GM19324 (cell line): ENCODE results near the gene SFMBT2.

Experiments
- ATAC-seq: cut with Tn5 transposase; IDR thresholded peaks from one replicate; pipeline ENCODE4 v1.9.1; 2021; ENCODE audit warnings: mild to moderate bottlenecking, moderate library complexity; ENCODE audit not compliant: unreplicated experiment, low FRiP score

Gene SFMBT2

DNA sequence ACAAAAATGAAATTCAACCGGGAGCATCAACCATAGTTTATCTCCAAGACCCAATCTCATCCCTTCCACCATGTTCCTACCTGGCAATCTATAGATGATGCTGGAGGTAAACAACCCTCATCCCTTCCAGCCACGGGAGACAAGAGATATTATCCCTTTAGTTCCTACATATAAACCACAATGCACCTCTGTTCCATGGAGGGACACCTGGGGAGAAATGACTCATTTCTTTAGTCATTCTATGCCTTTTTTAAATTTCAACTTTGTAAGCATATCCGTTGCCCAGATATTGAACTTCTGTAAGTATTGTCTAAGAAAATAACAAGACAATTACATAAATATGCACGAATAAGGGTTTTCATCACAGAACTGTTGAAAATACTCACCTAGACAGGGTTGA, 15.5 kb upstream of the SFMBT2 start:
- no peak for ATAC-seq

DNA sequence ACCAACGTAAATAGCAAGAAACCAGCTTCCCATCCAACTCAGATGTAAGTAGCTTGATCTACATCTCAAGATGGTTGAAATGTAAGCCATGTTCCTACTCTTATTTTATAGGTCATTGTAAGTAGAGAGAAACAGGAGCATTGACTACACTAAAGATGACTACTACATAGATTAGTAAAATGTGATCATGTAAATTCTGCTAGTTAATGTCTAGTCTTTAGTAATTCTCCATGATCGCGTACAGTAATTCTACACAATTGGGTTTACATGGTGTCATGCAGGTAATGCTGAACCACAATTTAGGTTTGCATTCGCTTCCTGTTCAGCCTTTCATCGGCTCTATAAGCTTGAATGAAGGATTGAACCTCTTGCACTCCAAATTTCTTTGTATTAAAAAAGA, 14.9 kb upstream of the SFMBT2 start:
- ATAC-seq, result no peak

DNA sequence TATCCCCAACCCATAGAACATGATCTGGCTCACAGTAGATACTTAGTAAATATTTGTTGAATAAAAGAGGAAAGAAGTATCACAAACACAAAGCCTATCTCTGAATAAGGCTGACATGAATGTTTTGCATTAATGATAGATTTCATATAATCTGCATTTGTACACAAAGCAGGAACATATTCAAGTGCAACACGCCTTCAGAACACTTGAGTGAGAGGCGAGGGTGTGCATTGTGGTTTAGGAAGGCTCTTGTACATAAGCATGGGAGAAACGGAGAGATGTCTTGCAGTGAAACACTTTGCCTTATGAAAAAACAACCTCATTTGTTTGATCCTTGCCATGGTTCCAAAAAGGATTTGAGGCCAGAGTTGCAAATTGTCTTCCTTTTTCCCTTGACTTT, 14.1 kb upstream of the SFMBT2 start:
- no peak for ATAC-seq

DNA sequence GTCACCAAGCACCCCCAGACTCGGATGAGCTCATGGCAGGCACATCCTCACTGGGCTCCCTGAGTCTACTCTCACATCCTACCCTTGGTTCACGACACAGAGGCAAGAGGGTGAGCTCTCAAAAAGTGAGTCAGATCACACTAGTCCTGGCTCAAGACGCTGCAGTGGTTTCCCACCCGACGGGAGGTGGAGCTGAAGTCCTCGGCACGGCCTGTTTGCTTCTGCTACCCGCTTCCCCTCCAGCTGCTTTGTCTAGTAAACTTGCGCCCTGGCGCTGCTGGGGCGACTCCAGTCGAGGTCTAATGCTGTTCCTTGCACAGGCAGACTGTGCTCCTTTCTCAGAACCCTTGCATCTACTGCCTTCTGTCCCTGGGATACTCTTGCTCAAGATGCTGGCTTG, 13.5 kb upstream of the SFMBT2 start:
- ATAC-seq, result no peak

DNA sequence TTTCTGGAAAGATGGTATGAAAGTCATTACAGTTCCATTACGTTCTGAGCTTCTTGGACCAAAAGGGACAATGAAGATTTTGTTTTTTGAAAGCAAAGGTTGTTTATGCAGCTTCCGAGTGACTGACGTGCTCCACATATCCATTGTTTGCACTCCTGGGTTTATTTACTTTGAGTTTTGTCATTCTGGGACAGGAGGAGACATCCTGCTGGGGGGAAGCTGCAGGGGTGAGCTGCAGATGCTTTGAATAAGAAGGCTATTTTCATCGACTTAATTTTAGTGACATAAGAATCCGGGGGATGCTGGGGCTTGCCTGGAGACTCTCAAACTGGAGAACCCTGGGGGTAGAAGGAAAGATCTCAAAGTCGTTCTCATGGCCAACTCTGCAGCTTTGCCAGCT, 12.7 kb upstream of the SFMBT2 start:
- no peak for ATAC-seq

DNA sequence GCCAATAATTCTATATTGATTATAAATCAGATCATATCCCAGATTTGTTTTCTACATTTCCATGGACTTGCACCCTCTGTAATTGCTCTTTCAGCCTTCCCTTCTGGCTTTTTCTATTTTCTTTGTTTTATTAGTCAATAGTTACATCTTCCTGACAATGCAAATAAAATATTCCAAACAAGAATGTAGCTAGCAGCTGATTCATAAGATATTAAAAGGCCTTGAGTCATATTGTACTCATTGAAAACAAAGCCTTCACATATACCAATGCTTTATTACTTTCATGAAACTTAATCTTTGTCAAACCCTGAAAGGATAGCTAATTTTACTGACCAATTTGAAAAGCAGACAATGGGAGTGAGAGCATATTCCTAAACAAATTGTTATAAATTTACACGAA, 10.7 kb upstream of the SFMBT2 start:
- no peak for ATAC-seq

DNA sequence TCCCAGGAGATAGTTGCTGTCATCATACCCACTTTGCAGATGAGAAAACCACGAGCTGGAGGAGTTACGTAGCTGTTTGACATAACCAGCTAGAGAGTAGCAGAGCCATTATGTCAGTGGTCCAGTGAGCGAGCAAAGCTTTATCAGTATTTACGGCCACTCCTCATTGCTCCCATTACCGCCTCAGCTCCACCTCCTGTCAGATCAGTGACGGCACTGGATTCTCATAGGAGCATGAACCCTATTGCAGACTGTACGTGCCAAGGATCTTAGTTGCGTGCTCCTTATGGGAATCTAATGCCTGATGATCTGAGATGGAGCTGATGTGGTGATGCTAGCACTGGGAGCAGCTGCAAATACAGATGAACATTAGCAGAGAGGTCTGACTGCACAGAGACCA, 9.2 kb upstream of the SFMBT2 start:
- ATAC-seq, result no peak

DNA sequence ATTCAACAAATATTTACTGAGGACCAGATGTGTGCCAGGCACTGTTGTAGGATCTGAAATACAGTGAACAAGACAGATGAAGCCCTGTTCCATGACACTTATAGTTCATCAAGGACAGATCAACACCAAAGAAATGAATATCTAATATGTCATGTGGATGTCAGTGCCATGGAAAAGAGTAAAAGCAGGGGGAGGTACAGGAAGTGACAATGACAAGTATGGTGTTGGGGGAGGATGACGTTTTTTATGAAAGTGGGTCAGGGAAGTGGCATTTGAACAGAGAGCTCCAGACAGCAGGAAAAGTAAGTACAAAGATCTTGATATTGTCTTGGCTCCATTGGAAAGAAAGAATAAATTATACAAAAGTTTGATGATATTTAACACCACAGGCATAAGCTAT, 7.0 kb upstream of the SFMBT2 start:
- ATAC-seq, result no peak

DNA sequence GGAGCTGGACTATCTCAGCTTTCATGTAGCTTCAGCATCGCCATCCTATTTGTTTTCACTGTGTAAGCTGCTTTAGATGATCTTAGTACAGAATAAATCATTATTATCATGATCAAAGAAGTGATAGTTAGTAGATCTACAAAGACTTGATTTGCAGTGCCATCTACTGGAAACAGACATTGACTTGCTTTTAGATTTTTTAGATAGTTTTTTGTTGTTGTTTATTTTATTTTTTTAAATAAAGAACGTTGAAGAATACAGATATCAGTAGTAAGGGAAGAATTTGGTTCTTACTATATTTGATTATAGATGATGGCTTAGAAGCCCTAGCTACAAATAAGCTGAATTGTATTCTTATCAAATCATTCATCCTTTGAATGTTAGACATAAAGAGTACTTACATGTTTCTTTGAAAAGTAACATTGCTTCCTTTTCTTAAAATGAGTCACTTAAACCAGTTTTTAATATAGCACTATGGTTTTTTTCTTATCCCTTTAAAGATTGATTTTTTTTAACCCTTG, 6.3 kb upstream of the SFMBT2 start:
- ATAC-seq, result no peak

DNA sequence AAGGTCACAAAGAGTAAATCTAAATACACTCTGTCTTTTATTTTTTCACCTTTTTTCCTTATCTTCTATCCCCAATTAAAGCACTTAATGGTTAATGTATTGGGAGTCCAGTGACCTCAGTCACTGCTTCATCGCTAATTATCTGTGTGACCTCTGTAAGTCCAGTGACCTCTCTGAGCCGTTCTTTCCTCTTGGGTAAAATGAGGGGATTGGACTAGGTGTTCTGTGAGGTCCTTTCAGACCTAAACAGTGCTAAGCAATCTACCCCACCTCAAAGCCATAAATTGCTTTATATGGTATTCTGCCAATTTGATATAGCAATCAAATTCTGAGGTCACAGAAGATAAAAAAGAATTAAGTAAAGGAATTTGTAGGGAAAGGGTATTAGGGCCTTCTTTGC, 3.9 kb upstream of the SFMBT2 start:
- ATAC-seq, result no peak

DNA sequence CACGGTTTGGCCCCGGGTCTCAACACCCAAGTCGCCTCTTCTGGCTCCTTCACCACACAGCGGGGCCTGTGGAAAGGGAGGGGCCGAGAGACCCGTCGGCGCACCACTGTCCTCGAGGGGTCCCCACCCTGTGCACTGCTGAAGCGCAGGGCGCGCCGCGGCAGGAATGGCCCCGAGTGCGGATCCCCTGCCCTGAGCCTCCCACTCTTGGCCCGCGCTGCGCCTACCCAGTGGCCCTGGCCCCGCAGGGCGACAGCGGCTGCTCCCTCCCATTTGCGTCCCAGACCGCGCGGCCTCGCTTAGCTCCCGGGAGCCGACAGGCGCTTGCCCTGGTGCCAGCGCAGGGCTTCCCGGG, 2.1 kb upstream of the SFMBT2 start:
- ATAC-seq, result no peak

DNA sequence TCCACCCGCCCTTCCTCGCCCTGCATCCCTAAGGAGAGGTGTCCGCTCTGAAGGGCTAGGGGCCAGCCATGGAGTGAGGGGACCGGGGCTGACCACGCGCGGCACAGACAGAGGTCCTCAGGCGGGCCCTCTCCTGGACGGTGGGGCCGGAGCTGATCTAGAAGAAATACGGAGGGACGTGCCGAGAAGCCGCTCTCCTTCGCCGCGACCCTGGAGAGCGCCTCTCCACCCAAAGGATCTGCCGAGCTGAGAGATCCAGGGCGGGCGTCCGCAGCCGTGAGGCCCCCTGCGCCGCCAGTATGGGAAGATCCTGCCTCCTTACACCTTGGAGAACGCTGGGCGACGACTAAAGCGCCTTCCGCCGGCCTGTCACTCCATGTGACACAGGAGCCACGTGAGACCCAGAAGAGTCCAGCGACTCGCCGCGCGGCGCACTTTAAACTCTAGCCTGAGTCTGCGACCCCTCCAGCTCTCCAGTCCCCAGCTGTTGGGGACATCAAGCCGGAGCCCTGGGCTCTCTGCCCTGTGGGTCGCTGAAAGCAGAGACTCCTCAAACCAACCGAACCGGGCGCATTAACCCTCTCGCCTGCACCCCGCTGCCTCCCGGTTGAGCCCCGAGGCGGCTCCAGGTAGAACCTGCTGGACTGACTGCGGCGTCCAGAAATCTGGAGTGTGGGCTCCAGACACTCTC, 1.5 kb upstream of the SFMBT2 start:
- ATAC-seq, result no peak

DNA sequence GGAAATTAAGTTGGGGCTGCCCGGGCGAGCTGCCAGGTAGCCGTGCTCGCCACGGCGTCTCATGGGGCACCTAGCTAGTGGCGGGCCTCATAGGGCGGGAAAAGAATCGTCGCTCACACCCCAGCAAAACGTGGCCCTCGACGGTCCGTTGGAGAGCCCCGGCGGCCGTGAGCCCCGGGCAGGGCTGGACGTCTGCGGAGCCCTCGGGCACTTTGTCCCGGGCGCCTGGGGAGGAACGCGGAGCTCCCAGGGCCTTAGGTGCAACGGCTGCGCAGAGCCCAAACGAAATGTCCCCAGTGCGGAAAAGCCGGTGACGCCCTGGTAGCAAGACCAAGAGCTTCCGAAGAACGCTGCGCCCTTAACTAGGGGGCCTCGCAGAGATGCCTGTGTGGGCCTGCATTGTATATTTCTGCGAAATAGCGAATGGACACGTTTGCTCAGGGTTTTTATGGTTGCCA, 866 bp upstream of the SFMBT2 start:
- ATAC-seq, result no peak

DNA sequence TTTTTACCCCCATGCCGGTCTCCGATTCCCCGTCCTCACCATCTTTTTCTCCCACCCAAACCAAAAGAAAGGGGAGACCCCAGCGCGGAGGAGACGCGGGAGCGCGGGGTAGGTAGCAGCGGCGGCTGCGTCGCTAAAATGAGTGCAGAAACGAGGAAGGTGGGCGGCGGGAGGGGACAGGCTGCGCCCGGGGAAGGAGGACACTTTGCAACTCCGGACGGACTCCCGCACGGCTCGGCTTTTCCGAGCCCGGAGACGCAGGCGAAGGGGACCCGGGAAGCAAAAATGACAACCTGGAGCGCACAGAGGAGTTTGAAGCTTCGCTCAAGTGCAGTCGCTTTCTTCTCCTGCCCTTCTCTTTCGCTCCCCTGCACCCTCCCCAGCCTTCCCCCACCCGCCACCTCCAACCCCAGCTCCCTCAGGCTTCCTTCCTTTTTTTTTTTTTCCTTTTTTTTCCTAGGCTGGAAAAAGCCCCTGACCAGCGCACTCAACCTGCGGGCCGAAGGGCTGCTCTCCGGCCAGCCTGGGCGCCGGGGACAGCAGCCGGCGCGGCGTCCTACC, 453 bp downstream of the SFMBT2 start:
- no peak for ATAC-seq

DNA sequence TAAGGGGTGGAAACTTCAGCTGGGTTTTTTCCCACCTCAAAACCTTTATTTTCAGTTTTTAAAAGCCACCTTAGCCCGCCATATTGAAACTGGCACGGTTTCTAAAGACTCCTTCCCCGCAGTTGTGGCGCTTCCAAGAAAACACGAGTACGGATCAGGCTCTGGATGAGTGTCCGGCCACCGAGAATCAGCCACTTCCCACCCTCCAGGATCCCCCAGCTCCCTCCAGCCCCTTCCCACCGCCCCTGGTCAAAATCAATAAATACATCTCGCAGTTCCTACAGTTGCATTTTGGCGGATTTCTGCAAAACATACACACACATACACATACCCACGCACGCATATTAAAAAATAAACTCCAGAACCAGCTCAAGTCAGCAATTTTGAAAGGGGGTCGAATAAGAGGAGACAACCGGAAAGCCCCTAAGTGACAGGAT, 1.1 kb downstream of the SFMBT2 start:
- peak; percentile 17 for ATAC-seq

DNA sequence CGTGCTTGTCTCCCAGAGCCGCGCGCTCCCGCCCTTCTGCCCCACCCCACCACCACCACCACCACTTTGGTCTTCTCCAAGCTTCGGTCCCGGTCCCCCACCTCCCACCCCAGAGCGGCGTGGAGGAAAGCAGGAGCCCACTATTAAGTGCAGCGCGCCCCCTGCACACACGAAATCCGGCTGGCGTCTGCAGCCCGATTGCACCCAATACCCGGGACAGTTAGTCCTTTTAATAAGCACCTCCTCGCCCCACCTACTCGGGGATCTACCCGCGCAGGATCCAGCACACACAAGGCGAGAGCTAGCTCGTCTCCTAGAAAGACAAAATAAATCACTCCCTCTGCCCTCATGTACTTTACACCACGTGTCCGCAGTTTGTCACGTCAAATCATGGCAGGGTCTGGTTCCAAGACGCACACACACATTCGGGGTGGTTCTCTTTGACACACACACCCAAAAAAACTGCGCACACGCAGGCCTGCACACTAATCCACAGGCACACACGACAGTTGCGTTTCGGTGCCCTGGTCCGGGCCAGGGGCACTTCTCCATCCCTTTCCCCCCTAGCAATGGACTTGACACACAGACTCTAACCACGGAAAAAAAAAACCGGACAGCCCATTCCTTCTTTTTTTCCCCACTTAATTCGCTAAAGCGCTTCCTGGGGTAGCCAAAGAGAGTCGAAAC, 1.6 kb downstream of the SFMBT2 start:
- ATAC-seq, result peak; percentile 22

DNA sequence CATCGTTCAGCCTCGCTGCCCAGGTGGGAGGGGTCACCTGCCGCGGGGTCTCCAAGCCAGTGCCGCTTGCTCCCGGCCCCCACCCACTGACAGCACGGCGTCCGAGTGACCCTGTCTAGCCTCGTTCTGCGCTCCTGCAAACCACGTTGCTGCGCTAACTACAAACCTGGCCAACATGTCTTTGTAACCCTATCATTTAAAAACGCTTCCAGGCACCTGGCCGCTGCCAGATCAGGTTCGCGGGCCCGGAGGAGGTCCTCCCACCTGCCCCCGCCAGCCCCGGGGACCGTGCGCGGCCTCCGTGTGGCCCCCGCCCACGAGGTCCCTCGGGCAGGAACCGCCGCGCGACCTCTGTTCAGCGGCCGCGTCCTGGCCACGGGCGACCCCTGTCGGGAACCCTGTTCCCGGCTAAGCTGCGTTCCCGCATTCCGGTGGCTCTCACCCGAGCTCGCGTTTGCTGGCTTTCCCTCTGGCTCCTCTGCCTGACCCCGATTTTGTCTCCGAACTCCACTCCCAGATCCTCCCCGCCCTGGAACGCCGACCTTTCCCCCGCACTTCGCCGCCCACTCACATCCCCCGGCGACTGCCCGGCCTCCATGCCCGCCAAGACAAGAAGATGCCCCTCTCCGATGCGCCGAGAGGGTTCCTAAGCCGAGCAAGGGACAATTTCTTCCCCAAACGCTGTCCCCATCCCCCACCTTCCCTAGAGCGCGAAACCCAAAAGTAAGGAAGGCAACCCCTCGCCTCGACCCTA, 2.4 kb downstream of the SFMBT2 start:
- peak; percentile 31 for ATAC-seq

DNA sequence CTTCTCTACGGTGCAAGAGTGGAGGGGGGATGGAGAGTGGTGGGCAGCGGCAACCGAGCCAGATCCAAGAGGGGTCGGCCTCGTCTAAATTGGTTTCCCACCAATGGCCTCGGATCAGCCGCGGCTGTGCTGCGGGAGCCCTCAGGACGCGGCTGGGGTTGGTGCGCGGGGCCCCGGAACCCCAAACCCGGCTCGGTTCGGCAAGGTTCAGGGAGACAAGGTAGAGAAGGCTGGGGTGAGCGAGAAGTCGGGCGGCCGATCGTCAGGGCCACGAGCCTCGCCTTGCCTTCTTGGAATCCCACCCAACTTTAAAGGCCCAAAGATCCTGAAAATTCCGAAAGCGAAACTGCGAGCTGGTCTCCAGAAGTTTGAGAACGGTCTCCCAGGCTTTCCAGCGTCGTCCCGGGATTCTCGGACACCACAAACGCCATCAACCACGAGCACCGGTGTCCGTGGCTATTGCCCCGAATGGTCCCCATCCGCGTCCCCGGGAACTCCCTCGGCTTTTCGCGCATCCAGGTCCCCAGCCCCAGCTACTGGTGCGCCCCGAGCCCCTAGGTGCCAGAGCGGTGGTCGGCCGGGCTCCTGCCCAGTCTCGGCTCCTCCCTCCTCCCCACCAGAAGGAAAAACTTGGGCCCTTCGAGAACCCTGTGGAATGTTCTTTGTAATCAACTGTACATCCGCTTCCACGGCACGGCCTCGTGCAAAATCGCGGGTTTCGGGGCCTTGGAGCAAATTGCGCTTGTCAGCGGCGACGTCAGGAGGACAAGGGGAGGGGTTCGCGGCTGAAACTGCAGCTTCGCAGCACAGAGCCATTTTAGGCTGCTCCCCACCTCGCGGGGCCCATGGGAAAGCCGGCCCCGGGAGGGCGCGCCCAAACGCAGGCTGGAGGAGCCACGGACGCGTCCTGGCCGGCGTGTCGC, 3.2 kb downstream of the SFMBT2 start:
- ATAC-seq, result peak; percentile 6

DNA sequence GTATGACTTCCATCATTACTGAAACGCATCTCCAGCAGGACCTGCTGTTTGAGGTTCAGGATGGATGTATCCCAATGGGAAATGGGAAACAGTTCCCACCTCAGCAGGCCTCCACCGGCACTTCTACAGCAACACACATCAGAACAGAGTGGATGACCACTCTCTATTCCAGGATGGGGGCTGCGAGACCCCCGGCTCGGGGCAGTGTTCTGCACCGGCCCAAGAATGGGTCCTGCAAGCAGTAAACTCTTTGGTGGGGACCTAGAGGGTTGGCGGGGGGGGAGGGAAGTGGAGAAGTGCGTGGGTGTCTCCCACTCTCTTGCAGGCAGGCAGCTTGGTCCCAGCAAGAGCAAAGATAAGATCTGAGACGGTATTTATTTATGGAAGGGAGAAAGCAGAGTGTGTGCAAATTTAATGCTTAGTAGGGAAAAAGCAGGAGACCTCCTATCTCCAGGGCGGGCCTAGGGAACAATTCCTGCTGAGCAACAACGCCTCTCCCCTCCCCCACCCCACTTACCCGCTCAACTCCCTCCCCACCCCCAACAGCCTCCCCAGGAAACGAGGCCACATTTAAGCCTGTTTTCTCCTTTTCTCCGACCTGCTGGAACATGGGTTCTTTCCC, 4.0 kb downstream of the SFMBT2 start:
- no peak for ATAC-seq

DNA sequence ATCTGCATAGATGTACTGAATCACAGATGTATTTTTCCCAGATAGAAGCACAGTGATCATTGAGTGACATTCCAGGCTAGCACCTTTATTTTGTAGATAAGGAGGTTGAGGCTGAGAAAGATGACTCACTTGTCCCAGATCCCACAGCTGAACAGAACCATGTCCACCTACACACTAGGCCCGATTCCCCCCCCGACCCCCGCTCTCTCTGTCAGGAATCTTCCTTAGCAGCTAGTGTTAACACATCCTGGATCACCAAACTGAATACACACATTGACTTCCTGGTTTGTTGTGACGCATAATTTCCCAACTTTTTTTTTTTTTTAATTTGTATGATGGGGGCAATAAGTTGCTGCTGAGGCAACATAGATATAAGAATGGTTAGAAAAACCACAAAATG, 5.2 kb downstream of the SFMBT2 start:
- ATAC-seq, result no peak
